Pericardium fibroblast (primary cell): Measurements from ENCODE around the gene RNF220. TPM values are rescaled to one million over a fixed set of nuclear protein-coding genes. Genes with fewer than 3 reads are reported as not detected.

Source experiments
- total RNA-seq: library from RNA; depleted of rRNA; stranded (reverse); fragments of >200 nt; gene quantifications from 2 replicates; pipeline ENCODE4 v1.2.3, GENCODE V29; 2015

RNF220 gene
- total RNA-seq: 88.0 and 95.5 TPM in 2 replicates

DNA sequence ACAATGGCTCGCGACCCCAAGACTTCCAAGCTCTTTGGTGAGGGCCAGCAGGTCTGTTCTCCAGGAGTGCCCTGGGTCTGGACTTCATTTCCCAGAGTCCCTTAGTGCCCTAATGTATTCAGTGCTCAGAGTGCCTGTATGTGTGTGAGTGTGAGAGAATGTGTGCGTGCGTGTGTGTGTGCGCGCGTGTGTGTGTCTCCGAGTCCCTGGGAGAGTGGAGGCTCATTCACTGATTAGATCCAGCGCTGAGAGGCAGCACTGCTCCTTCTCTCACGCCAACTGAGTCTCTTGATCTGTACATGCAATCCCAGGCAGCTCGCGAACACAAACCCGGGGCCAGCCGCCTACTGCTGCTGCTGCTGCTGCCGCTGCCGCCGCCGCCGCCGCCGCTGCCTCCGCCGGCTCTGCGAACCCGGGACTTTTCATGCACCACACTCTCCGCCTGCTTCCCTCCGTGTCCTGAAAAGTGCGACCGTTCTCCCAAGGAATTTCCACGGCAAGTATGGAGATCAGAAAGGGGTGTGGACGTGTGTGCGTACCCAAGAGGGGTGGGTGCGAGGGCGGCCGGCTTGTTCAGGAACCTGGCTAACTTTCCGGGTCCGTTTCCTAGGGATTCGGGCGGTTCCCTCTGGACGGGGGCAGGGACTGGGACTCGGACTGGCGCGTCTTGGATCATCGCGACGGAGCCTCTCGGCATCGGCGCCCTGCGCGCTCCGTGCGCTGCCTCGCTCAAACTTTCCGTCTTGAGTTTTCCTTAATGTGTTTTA lies at the start of gene RNF220:
TSS of gene RNF220 (plus strand) at position 225 of the 767 bp plus-strand sequence.

DNA sequence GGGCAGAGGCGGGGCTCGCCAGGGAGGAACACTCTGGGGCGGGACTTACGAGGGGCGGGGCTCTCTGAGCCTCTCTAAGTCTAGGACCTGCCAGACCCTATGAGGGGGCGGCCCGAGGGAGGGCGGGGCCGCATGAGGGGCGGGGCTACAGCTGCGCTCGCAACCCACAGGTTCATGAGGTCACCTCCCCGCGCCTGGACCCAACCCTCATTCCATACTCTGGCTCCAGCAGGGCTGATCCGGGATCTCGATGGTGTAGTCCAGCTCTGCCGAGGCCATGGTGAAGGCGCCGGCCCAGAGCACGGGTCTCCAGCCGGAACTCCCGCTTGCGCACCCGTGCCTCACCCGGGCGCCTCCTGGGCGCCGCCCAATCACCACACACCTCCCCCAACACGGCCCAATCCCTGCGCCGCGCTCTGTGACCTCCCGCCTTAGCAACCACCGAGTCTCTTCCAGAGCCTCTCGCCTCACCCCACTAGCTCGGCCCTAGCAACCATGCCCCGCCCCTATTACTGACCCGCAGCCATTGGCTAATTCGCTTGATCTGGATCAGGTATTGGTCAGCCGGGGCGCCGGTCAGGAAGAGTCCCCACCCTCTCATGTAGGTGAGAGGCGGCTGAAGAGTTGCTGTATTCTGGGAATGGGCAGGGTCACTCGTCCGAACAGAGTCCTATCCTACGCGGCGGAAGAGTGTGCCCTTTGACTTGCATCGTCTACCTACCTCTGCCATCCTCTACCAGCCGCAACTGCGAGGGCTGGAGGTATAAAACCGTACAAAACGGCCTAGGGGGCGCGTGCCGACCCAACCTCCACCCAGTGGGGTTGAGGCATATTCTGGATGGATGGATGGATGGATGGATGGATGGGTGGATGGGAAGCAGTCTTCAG lies 269.3 kb downstream of the RNF220 start, which contains the start of the genes ARMH1 and TMEM53:
TSS of gene ARMH1 (plus strand) at position 602 of the 888 bp plus-strand sequence. CDS start 14,984 bp downstream, outside the sequence.
TSS of gene TMEM53 (minus strand) at position 369 of the 888 bp plus-strand sequence. CDS start at position 279, 90 bp downstream.

Other genes starting within 250 kb of the RNF220 start
- 17.0 and 32.8 TPM in 2 replicates for gene DMAP1, start 191.8 kb upstream of the RNF220 start, total RNA-seq
- 51.8 and 73.3 TPM in 2 replicates for gene ERI3, start 50.0 kb upstream of the RNF220 start, total RNA-seq